ENCODE measurements around the gene KCNE4. TPM values are rescaled to one million over a fixed set of nuclear protein-coding genes. Genes with fewer than 3 reads are reported as not detected.

KCNE4 gene
- polyA plus RNA-seq (2013): not detected

DNA sequence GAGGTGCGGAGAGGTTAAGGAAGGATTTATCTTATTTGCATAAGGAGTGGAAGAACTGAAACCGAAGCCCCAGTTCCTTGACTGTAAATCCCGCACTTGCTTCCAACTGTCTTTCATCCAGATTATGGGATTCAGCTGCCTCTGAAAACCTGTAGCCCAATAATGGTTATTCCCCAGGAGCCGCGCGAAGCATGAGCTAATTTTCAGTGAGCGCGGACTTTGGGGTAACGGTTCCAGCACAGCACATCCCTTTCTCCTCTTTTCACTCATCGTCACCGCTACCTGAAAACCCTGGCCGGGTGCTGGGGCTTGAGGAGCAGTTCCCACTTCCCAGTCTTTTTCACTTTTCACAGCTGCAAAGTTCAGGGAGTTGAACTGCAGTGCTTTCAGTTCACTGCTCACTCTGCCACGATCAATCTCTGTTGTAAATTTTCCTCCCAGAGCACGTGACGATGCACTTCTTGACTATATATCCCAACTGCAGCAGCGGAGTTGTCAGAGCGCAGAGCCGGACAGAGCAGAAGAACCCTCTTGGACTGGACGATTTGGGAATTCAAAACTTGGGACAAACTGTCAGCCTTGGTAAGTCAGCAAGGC lies at the start of gene KCNE4:
Gene KCNE4 (plus strand): TSS at position 498 of the 597 bp plus-strand sequence. CDS start 641 bp downstream, outside the sequence.
- 79% methylated on average over 18 of the region's 19 CpGs for WGBS (ENCODE audit: insufficient coverage)
- CTCF ChIA-PET: no interaction called here

DNA sequence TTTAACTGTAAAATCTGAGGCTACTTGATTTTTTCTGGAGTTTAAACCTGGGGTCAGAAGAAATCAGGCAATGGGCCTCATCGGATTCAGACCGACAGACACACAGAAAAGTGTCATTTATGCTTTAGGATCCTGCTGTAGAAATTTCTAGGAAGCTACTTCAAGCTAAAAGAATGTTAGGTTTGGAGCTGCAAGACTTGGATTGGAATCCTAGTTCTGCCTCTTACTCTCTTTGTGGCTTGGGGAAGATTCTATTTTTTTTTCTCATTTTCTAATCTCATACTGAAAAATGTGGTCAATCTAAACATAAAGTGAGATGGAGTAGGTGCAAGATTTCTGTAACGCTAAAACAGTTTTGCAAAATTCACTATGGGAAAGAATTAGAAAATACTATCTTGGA lies 48.8 kb upstream of the KCNE4 start:
- Histone ChIP-seq H3K27ac (ENCODE audit: insufficient read depth in 1 of 2, low read depth in 1 of 2, low read length in 2 of 2, poor library complexity in 1 of 2, severe bottlenecking in 2 of 2) (no peak overlapping the region), H3K4me1 (ENCODE audit: control extremely low read depth in 1 of 4, control insufficient read depth in 4 of 4, insufficient read depth in 4 of 4, low read length in 3 of 4) (no peaks in the 10 kb centered on the region), H3K4me3 (ENCODE audit: control insufficient read depth in 1 of 7, extremely low read depth in 1 of 7, insufficient read depth in 4 of 7, low read depth in 2 of 7, low read length in 6 of 7) (no peak overlapping the region), H3K9me3 (ENCODE audit: control extremely low read depth in 1 of 5, control insufficient read depth in 4 of 5, insufficient read depth in 2 of 5, low read depth in 1 of 5, low read length in 4 of 5) (peaks cover 0 to 3% (median 0%) of the 10 kb centered on the region in 5 experiments), H3K36me3 (ENCODE audit: control insufficient read depth in 4 of 4, insufficient read depth in 4 of 4, low read length in 3 of 4) (no peaks in the 10 kb centered on the region), H3K27me3 (replicated peaks in 2 of 5; ENCODE audit: control insufficient read depth in 4 of 5, insufficient read depth in 5 of 5, low read length in 4 of 5) (peaks cover 0 to 3% (median 0%) of the 10 kb centered on the region in 5 experiments)
- ChIA-PET CTCF (no interaction called here), POLR2A (no interaction called here)
- WGBS (ENCODE audit: insufficient coverage): 100% methylated on average over 3 of the region's 3 CpGs
- DNase-seq: no peak

More for the DNA sequence above, at the start of gene KCNE4:
- DNase-seq: no peak
- Histone ChIP-seq H3K4me1 (ENCODE audit: control extremely low read depth in 1 of 4, control insufficient read depth in 4 of 4, insufficient read depth in 4 of 4, low read length in 3 of 4) (no peaks in the 10 kb centered on the region), H3K27me3 (replicated peaks in 2 of 5; ENCODE audit: control insufficient read depth in 4 of 5, insufficient read depth in 5 of 5, low read length in 4 of 5) (peaks cover 0 to 3% (median 0%) of the 10 kb centered on the region in 5 experiments), H3K36me3 (ENCODE audit: control insufficient read depth in 4 of 4, insufficient read depth in 4 of 4, low read length in 3 of 4) (no peaks in the 10 kb centered on the region), H3K4me3 (ENCODE audit: control insufficient read depth in 1 of 7, extremely low read depth in 1 of 7, insufficient read depth in 4 of 7, low read depth in 2 of 7, low read length in 6 of 7) (no peak within 1 kb of the TSS), H3K27ac (ENCODE audit: insufficient read depth in 1 of 2, low read depth in 1 of 2, low read length in 2 of 2, poor library complexity in 1 of 2, severe bottlenecking in 2 of 2) (no peak within 1 kb of the TSS), H3K9me3 (ENCODE audit: control extremely low read depth in 1 of 5, control insufficient read depth in 4 of 5, insufficient read depth in 2 of 5, low read depth in 1 of 5, low read length in 4 of 5) (no peaks in the 10 kb centered on the region)
- POLR2A ChIA-PET: no interaction called here

DNA sequence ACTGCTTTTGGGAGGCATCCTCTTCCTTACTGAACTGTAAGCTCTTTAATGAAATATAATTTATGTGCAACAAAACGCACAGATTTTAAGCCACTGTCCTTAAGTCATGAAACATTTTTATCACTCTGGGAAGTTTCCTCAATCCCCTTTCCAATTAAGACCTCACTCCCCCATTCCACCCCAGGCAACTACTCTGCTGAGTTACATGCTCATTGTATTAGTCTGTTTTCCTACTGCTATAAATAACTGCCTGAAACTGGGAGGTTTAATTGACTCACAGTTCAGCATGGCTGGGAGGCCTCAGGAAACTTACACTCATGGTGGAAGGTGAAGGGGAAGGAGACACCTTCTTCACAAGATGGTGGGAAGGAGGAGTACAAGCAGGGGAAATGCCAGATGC lies 46.5 kb upstream of the KCNE4 start:
- POLR2A ChIA-PET: no interaction called here
- Histone ChIP-seq H3K27ac (ENCODE audit: insufficient read depth in 1 of 2, low read depth in 1 of 2, low read length in 2 of 2, poor library complexity in 1 of 2, severe bottlenecking in 2 of 2) (no peak overlapping the region), H3K4me3 (ENCODE audit: control insufficient read depth in 1 of 7, extremely low read depth in 1 of 7, insufficient read depth in 4 of 7, low read depth in 2 of 7, low read length in 6 of 7) (no peak overlapping the region), H3K36me3 (ENCODE audit: control insufficient read depth in 4 of 4, insufficient read depth in 4 of 4, low read length in 3 of 4) (no peaks in the 10 kb centered on the region), H3K4me1 (ENCODE audit: control extremely low read depth in 1 of 4, control insufficient read depth in 4 of 4, insufficient read depth in 4 of 4, low read length in 3 of 4) (no peaks in the 10 kb centered on the region), H3K27me3 (replicated peaks in 2 of 5; ENCODE audit: control insufficient read depth in 4 of 5, insufficient read depth in 5 of 5, low read length in 4 of 5) (no peaks in the 10 kb centered on the region), H3K9me3 (ENCODE audit: control extremely low read depth in 1 of 5, control insufficient read depth in 4 of 5, insufficient read depth in 2 of 5, low read depth in 1 of 5, low read length in 4 of 5) (no peaks in the 10 kb centered on the region)
- no peak for DNase-seq
- WGBS (ENCODE audit: insufficient coverage): 100% methylated on average over 1 of the region's 1 CpG
- CTCF ChIA-PET: no interaction called here

DNA sequence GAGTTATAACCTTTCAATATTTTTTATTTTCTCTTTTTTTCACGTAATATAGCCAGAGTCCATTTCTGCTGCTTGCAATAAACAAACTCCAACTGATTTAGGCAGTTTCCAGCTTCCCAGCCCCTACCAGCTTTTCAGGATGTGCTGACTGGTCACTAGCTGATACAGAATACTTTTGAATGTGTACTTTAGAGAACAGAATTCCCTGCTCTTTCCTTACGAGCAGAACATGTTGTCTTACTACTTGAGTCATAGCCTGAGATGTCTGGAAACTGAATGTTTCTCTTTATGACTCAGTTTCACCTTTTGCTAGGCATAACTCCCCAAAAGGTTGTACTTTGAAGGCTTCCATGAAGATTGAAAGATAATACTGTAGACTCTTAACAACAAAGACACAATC lies 44.5 kb upstream of the KCNE4 start:
- H3K36me3 ChIP-seq (ENCODE audit: control insufficient read depth in 4 of 4, insufficient read depth in 4 of 4, low read length in 3 of 4): no peaks in the 10 kb centered on the region
- DNase-seq: no peak
- H3K27ac ChIP-seq (ENCODE audit: insufficient read depth in 1 of 2, low read depth in 1 of 2, low read length in 2 of 2, poor library complexity in 1 of 2, severe bottlenecking in 2 of 2): no peak overlapping the region
- H3K27me3 ChIP-seq (replicated peaks in 2 of 5; ENCODE audit: control insufficient read depth in 4 of 5, insufficient read depth in 5 of 5, low read length in 4 of 5): no peaks in the 10 kb centered on the region
- H3K4me3 ChIP-seq (ENCODE audit: control insufficient read depth in 1 of 7, extremely low read depth in 1 of 7, insufficient read depth in 4 of 7, low read depth in 2 of 7, low read length in 6 of 7): no peak overlapping the region
- no peaks in the 10 kb centered on the region for H3K9me3 ChIP-seq (ENCODE audit: control extremely low read depth in 1 of 5, control insufficient read depth in 4 of 5, insufficient read depth in 2 of 5, low read depth in 1 of 5, low read length in 4 of 5)
- H3K4me1 ChIP-seq (ENCODE audit: control extremely low read depth in 1 of 4, control insufficient read depth in 4 of 4, insufficient read depth in 4 of 4, low read length in 3 of 4): no peaks in the 10 kb centered on the region
- 100% methylated on average over 1 of the region's 2 CpGs for WGBS (ENCODE audit: insufficient coverage)
- ChIA-PET POLR2A (no interaction called here), CTCF (no interaction called here)

DNA sequence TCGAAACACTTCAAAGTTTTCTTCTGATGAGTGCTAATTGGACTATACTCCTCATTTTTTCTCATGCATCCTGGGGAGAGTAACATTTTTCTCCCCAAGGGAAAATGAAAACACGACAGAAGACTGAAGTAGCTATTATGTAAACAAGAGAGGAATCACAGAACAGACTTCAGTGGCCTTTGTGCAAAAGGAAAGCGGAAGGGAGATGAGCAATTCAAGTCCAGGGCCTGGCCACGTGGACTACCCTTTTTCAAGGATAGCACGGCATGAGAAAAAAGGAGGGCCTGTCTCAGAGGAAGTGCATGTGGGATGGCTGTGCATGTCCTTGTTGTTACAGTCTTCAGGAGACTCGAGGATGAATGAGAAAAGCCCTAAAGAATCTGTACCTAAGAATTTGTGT lies 43.8 kb upstream of the KCNE4 start:
- POLR2A ChIA-PET: no interaction called here
- no peak overlapping the region for H3K4me3 ChIP-seq (ENCODE audit: control insufficient read depth in 1 of 7, extremely low read depth in 1 of 7, insufficient read depth in 4 of 7, low read depth in 2 of 7, low read length in 6 of 7)
- H3K36me3 ChIP-seq (ENCODE audit: control insufficient read depth in 4 of 4, insufficient read depth in 4 of 4, low read length in 3 of 4): no peaks in the 10 kb centered on the region
- no peak overlapping the region for H3K27ac ChIP-seq (ENCODE audit: insufficient read depth in 1 of 2, low read depth in 1 of 2, low read length in 2 of 2, poor library complexity in 1 of 2, severe bottlenecking in 2 of 2)
- H3K27me3 ChIP-seq (replicated peaks in 2 of 5; ENCODE audit: control insufficient read depth in 4 of 5, insufficient read depth in 5 of 5, low read length in 4 of 5): no peaks in the 10 kb centered on the region
- WGBS (ENCODE audit: insufficient coverage): 82% methylated on average over 3 of the region's 6 CpGs
- DNase-seq: no peak
- H3K9me3 ChIP-seq (ENCODE audit: control extremely low read depth in 1 of 5, control insufficient read depth in 4 of 5, insufficient read depth in 2 of 5, low read depth in 1 of 5, low read length in 4 of 5): no peaks in the 10 kb centered on the region
- H3K4me1 ChIP-seq (ENCODE audit: control extremely low read depth in 1 of 4, control insufficient read depth in 4 of 4, insufficient read depth in 4 of 4, low read length in 3 of 4): no peaks in the 10 kb centered on the region
- CTCF ChIA-PET: no interaction called here

- H3K4me1 ChIP-seq (ENCODE audit: control extremely low read depth in 1 of 4, control insufficient read depth in 4 of 4, insufficient read depth in 4 of 4, low read length in 3 of 4): no peaks in the 10 kb centered on the region
- no peak overlapping the region for H3K27ac ChIP-seq (ENCODE audit: insufficient read depth in 1 of 2, low read depth in 1 of 2, low read length in 2 of 2, poor library complexity in 1 of 2, severe bottlenecking in 2 of 2)
- no peaks in the 10 kb centered on the region for H3K36me3 ChIP-seq (ENCODE audit: control insufficient read depth in 4 of 4, insufficient read depth in 4 of 4, low read length in 3 of 4)
- WGBS (ENCODE audit: insufficient coverage): no CpG with 5 or more reads among the region's 1 CpG
- H3K9me3 ChIP-seq (ENCODE audit: control extremely low read depth in 1 of 5, control insufficient read depth in 4 of 5, insufficient read depth in 2 of 5, low read depth in 1 of 5, low read length in 4 of 5): no peaks in the 10 kb centered on the region
- POLR2A ChIA-PET: no interaction called here
- no peak for DNase-seq
- no peak overlapping the region for H3K4me3 ChIP-seq (ENCODE audit: control insufficient read depth in 1 of 7, extremely low read depth in 1 of 7, insufficient read depth in 4 of 7, low read depth in 2 of 7, low read length in 6 of 7)
- H3K27me3 ChIP-seq (replicated peaks in 2 of 5; ENCODE audit: control insufficient read depth in 4 of 5, insufficient read depth in 5 of 5, low read length in 4 of 5): no peaks in the 10 kb centered on the region
- CTCF ChIA-PET: no interaction called here
These were observed 43.0 kb upstream of the KCNE4 start for GRCh38 chr2:223008956-223009355.

DNA sequence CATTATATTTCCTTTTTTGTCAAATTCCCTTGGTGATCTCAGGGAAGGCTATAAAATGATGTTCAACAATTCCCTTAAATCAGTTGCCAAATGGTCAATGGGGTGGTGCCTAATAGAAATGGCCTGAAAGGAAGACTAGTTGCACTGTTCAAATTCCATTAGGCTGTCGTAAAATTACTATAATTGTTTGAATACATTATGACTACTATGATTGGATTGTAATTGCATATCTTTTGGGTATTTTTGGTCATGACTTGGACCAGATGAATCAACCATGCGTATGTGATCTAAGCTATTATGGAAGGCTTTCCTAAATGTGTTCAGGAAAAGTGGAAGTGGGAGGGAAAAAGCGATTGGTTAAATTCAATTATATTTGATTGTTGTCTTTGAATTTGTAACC lies 41.3 kb upstream of the KCNE4 start:
- Histone ChIP-seq H3K4me3 (ENCODE audit: control insufficient read depth in 1 of 7, extremely low read depth in 1 of 7, insufficient read depth in 4 of 7, low read depth in 2 of 7, low read length in 6 of 7) (no peak overlapping the region), H3K9me3 (ENCODE audit: control extremely low read depth in 1 of 5, control insufficient read depth in 4 of 5, insufficient read depth in 2 of 5, low read depth in 1 of 5, low read length in 4 of 5) (no peaks in the 10 kb centered on the region), H3K4me1 (ENCODE audit: control extremely low read depth in 1 of 4, control insufficient read depth in 4 of 4, insufficient read depth in 4 of 4, low read length in 3 of 4) (no peaks in the 10 kb centered on the region), H3K36me3 (ENCODE audit: control insufficient read depth in 4 of 4, insufficient read depth in 4 of 4, low read length in 3 of 4) (no peaks in the 10 kb centered on the region), H3K27ac (ENCODE audit: insufficient read depth in 1 of 2, low read depth in 1 of 2, low read length in 2 of 2, poor library complexity in 1 of 2, severe bottlenecking in 2 of 2) (no peak overlapping the region), H3K27me3 (replicated peaks in 2 of 5; ENCODE audit: control insufficient read depth in 4 of 5, insufficient read depth in 5 of 5, low read length in 4 of 5) (no peaks in the 10 kb centered on the region)
- ChIA-PET CTCF (no interaction called here), POLR2A (no interaction called here)
- 100% methylated on average over 2 of the region's 3 CpGs for WGBS (ENCODE audit: insufficient coverage)
- DNase-seq: no peak

All from common myeloid progenitor, CD34-positive (primary cell).